Measurements from ENCODE around the gene EDRF1. TPM values are rescaled to one million over a fixed set of nuclear protein-coding genes. Genes with fewer than 3 reads are reported as not detected.

Gene EDRF1
- total and polyA plus RNA-seq, 4 donors: 9.4 to 54.6 (median 17.6) TPM

DNA sequence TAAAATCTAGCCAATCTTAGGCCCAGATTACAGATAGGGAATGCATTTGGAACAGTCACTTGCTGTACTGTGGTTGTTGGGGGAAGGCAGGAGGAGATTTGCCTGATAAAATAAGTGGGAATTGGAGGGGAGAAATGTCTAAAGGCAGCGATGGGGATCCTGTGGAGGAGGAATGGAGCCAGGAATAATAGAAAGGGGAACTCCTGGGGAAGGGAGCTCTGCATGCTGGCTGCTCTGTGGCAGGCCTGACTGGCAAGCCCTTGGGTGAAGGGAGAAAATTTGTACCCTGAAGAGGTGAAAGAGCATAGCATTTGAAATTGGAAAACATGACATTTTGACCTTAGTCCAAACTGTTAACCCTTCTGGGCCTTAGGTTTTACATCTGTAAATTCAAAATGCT lies 42.5 kb downstream of the EDRF1 start:
- 63 to 94% methylated on average over 1 of the region's 1 CpG for WGBS, 2 donors
- peaks cover 16 to 66% (median 32%) of the 10 kb centered on the region in 4 donors for H3K36me3 ChIP-seq (ENCODE audit: control insufficient read depth in 4 of 4, insufficient read depth in 4 of 4, low read length in 4 of 4)
- H3K27ac ChIP-seq (ENCODE audit: low read depth in 1 of 2, low read length in 1 of 2): no peak overlapping the region

DNA sequence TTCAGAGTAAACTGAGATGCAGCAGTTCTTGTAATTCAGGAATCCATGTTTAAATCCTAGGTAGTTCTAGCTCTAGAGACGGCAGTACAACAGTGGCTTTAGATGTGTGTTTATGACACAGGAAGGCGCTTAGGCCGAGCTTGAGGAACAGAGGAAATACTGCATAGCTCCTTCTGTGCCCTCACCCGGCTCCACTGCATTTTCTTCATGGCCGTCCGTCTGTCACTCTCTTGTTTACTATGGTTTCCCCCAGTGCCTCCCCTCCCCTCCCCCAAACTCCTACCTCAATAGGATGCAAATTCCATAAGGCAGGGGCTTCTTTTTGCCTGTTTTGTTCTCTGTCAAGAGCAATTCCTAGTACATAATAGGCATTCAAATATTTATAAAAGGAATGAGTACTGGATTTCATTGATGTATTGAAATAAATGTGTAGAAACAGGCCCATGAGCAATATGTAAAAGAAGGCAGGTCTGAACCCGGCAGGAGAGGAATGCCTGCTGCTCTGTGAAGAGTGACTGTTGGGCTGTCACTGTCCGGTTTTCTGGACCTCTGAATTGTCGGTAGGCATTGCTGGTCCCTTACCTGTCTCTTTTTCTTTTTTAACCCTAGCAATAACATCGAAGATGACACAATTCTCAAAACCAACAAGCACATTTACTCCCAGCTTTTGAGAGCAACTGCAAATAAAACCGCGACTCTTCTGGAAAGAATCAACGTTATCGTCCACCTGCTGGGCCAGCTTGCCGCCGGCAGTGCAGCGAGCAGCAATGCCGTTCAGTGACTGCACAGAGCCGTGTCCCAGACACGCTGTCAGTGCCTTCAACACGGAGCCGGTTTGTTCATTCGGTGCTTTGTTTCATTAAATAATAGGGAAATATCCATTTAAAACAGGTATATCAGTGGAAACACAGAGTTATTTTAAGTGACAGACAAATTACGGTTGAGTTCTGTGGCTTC lies 43.5 kb downstream of the EDRF1 start:
- no peaks in the 10 kb centered on the region for H3K27me3 ChIP-seq (ENCODE audit: control insufficient read depth in 3 of 3, insufficient read depth in 3 of 3, low read length in 2 of 3)
- TF ChIP-seq, protein P1, sequence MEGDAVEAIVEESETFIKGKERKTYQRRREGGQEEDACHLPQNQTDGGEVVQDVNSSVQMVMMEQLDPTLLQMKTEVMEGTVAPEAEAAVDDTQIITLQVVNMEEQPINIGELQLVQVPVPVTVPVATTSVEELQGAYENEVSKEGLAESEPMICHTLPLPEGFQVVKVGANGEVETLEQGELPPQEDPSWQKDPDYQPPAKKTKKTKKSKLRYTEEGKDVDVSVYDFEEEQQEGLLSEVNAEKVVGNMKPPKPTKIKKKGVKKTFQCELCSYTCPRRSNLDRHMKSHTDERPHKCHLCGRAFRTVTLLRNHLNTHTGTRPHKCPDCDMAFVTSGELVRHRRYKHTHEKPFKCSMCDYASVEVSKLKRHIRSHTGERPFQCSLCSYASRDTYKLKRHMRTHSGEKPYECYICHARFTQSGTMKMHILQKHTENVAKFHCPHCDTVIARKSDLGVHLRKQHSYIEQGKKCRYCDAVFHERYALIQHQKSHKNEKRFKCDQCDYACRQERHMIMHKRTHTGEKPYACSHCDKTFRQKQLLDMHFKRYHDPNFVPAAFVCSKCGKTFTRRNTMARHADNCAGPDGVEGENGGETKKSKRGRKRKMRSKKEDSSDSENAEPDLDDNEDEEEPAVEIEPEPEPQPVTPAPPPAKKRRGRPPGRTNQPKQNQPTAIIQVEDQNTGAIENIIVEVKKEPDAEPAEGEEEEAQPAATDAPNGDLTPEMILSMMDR (IDR thresholded peaks at IDR 0.05; ENCODE audit: control extremely low read depth, extremely low read depth): no peak
- no peak overlapping the region for H3K4me3 ChIP-seq
- H3K27ac ChIP-seq (ENCODE audit: low read depth in 1 of 2, low read length in 1 of 2): no peak overlapping the region
- peaks cover 0 to 6% (median under 1%) of the 10 kb centered on the region in 5 donors for H3K4me1 ChIP-seq (ENCODE audit: control insufficient read depth in 5 of 5, insufficient read depth in 5 of 5, low read length in 5 of 5)
- no peak for DNase-seq
- WGBS, 2 donors: 91 to 95% methylated on average over 24 of the region's 24 CpGs
- ATAC-seq (ENCODE audit: insufficient read depth, low FRiP score): no peak
- no peak overlapping the region for H3K9ac ChIP-seq (ENCODE audit: insufficient read depth in 1 of 2, low read length in 2 of 2)
- peaks cover 13 to 60% (median 31%) of the 10 kb centered on the region in 4 donors for H3K36me3 ChIP-seq (ENCODE audit: control insufficient read depth in 4 of 4, insufficient read depth in 4 of 4, low read length in 4 of 4)
- no peaks in the 10 kb centered on the region for H3K9me3 ChIP-seq (ENCODE audit: control insufficient read depth in 4 of 4, insufficient read depth in 3 of 4, low read length in 3 of 4)

More for the DNA sequence above, 42.5 kb downstream of the EDRF1 start:
- DNase-seq: no peak
- peaks cover 0 to 6% (median 0%) of the 10 kb centered on the region in 5 donors for H3K4me1 ChIP-seq (ENCODE audit: control insufficient read depth in 5 of 5, insufficient read depth in 5 of 5, low read length in 5 of 5)
- H3K9me3 ChIP-seq (ENCODE audit: control insufficient read depth in 4 of 4, insufficient read depth in 3 of 4, low read length in 3 of 4): no peaks in the 10 kb centered on the region
- TF ChIP-seq, protein P1 (IDR thresholded peaks at IDR 0.05; ENCODE audit: control extremely low read depth, extremely low read depth): no peak
- ATAC-seq (ENCODE audit: insufficient read depth, low FRiP score): no peak
- H3K27me3 ChIP-seq (ENCODE audit: control insufficient read depth in 3 of 3, insufficient read depth in 3 of 3, low read length in 2 of 3): no peaks in the 10 kb centered on the region
- H3K9ac ChIP-seq (ENCODE audit: insufficient read depth in 1 of 2, low read length in 2 of 2): no peak overlapping the region
- no peak overlapping the region for H3K4me3 ChIP-seq

DNA sequence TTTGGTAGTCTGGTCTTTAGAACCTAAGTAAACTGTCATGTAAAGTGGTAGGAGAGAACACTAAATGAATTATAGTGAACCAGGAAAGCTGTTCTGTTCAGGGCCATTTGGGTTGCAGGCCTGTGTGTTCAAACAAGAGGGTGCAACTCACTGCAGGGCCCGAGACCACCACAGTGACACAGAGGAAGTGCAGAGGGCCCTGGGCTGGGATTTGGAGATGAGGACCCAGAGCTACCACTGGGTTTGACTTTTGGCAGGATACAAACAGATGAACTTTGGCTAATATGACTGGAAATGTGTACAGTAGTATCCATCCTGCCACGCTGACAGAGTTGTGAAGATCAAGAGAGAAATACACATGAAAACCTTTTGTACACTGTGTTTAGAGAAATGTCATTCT lies 46.3 kb downstream of the EDRF1 start:
- WGBS, 2 donors: 95% methylated on average over 2 of the region's 2 CpGs

More for the DNA sequence above, 46.3 kb downstream of the EDRF1 start:
- Histone ChIP-seq H3K9ac (ENCODE audit: insufficient read depth in 1 of 2, low read length in 2 of 2) (no peak overlapping the region), H3K36me3 (ENCODE audit: control insufficient read depth in 4 of 4, insufficient read depth in 4 of 4, low read length in 4 of 4) (peaks cover 13 to 48% (median 20%) of the 10 kb centered on the region in 4 donors), H3K27me3 (ENCODE audit: control insufficient read depth in 3 of 3, insufficient read depth in 3 of 3, low read length in 2 of 3) (no peaks in the 10 kb centered on the region), H3K27ac (ENCODE audit: low read depth in 1 of 2, low read length in 1 of 2) (no peak overlapping the region), H3K9me3 (ENCODE audit: control insufficient read depth in 4 of 4, insufficient read depth in 3 of 4, low read length in 3 of 4) (no peaks in the 10 kb centered on the region), H3K4me1 (ENCODE audit: control insufficient read depth in 5 of 5, insufficient read depth in 5 of 5, low read length in 5 of 5) (peaks cover 0 to 12% (median 6%) of the 10 kb centered on the region in 5 donors), H3K4me3 (no peak overlapping the region)
- TF ChIP-seq, protein P1 (IDR thresholded peaks at IDR 0.05; ENCODE audit: control extremely low read depth, extremely low read depth): no peak
- no peak for ATAC-seq (ENCODE audit: insufficient read depth, low FRiP score)
- DNase-seq: no peak
